DMS53 (cell line): Measurements from ENCODE around the gene DAD1.

Experiments used
- DNase-seq: peaks from one replicate; lab custom pipeline; 2025; lab: John Stamatoyannopoulos, UW

DAD1 gene

GRCh38 chr14:22517117-22517720, 71.8 kb downstream of the DAD1 start:
- DNase-seq, result no peak

GRCh38 chr14:22515929-22516328, 73.1 kb downstream of the DAD1 start:
- DNase-seq, result no peak
